Esophagus squamous epithelium (tissue), 4 donors: Measurements from ENCODE around the gene MESP1.

Source experiments
- CTCF ChIP-seq, 6 experiments: fragments of 450-650 bp in 4 of 6; fragments of 200-600 bp in 2 of 6; sonication (generic) in 2 of 6; IDR thresholded peaks; one replicate each; pipeline ENCODE4 v1.5.1; 2016 to 2019; ENCODE audit warnings: antibody characterized with exemption in 6 of 6, mild to moderate bottlenecking in 4 of 6, moderate library complexity in 4 of 6
- POLR2A ChIP-seq, 4 donors: fragments of 450-650 bp; IDR thresholded peaks; one replicate each; pipeline ENCODE4 v1.6.1; 2017; ENCODE audit warnings: antibody characterized with exemption in 4 of 4, mild to moderate bottlenecking in 4 of 4, moderate library complexity in 3 of 4

- TF ChIP-seq CTCF (IDR thresholded peaks at IDR 0.05) (no peak), POLR2A (IDR thresholded peaks at IDR 0.05) (no peak)
Observed at GRCh38 chr15:89758981-89759380, 7.9 kb upstream of the MESP1 start.
